IMR-90 (cell line): ENCODE measurements around the gene RPS4Y2. TPM values are rescaled to one million over a fixed set of nuclear protein-coding genes. Genes with fewer than 3 reads are reported as not detected.

ENCODE experiments used
- ATAC-seq: fragments of 200-7000 bp; cut with Tn5 transposase; 2 replicates; pipeline ENCODE4 v1.9.1; 2020; ENCODE audit warnings: low read depth, mild to moderate bottlenecking, moderate library complexity
- BruUV-seq: library from RNA; stranded (reverse); fragments of 400-500 nt; replicated peaks from 2 replicates; lab custom pipeline; 2021; lab: Mats Ljungman, UMichigan
- CTCF ChIA-PET: fragments of 300-600 bp; formaldehyde crosslinking; extraction: SDS; loops from one replicate; lab custom pipeline; 2021; ENCODE audit warnings: antibody characterized with exemption; lab: Yijun Ruan, JAX
- POLR2A ChIA-PET: fragments of 300-600 bp; sonication (Branson Sonifier 250); formaldehyde crosslinking; loops from one replicate; lab custom pipeline; 2022; ENCODE audit warnings: antibody characterized with exemption; ENCODE audit not compliant: unreplicated experiment; lab: Charles Lee
- DNase-seq: peaks from one replicate; pipeline ENCODE4 v3.0.0; 2013
- H2AFZ ChIP-seq: replicated peaks from 2 replicates; pipeline ENCODE3; 2013; ENCODE audit warnings: low read length, mild to moderate bottlenecking; ENCODE audit not compliant: poor library complexity
- H2AK5ac ChIP-seq: 2 replicates; pipeline ENCODE4 v1.6.1; 2013; ENCODE audit warnings: low read depth, low read length, inconsistent platforms
- H2AK9ac ChIP-seq: replicated peaks from 2 replicates; pipeline ENCODE3; 2013; ENCODE audit warnings: mild to moderate bottlenecking, low read depth, low read length, moderate library complexity; ENCODE audit not compliant: poor library complexity
- H2BK120ac ChIP-seq: 2 replicates; pipeline ENCODE4 v1.6.1; 2013; ENCODE audit warnings: low read depth, low read length, inconsistent platforms
- H2BK15ac ChIP-seq: 3 replicates; pipeline ENCODE4 v1.6.1; 2013; ENCODE audit warnings: low read depth, low read length, inconsistent platforms
- H2BK20ac ChIP-seq: 2 replicates; pipeline ENCODE4 v1.6.1; 2013; ENCODE audit warnings: low read depth, mild to moderate bottlenecking, inconsistent platforms, low read length, moderate library complexity
- H2BK5ac ChIP-seq: 2 replicates; pipeline ENCODE4 v1.6.1; 2013; ENCODE audit warnings: mild to moderate bottlenecking, low read depth, low read length, inconsistent platforms; ENCODE audit not compliant: poor library complexity, severe bottlenecking
- H3K14ac ChIP-seq: replicated peaks from 2 replicates; pipeline ENCODE4 v1.6.1; 2013; ENCODE audit warnings: low read depth, low read length, inconsistent platforms
- H3K18ac ChIP-seq: 2 replicates; pipeline ENCODE4 v1.6.1; 2013; ENCODE audit warnings: low read depth, low read length, control low read depth
- H3K23ac ChIP-seq: 2 replicates; pipeline ENCODE4 v1.6.1; 2013; ENCODE audit warnings: low read depth, low read length, inconsistent platforms
- H3K27ac ChIP-seq: 2 replicates; pipeline ENCODE4 v1.5.1; 2013; ENCODE audit warnings: mild to moderate bottlenecking, control low read depth, low read length; ENCODE audit not compliant: insufficient read depth
- H3K27me3 ChIP-seq: 2 replicates; pipeline ENCODE4 v1.6.1; 2013; ENCODE audit warnings: low read length; ENCODE audit not compliant: control insufficient read depth, insufficient read depth
- H3K36me3 ChIP-seq: 2 replicates; pipeline ENCODE4 v1.6.1; 2013; ENCODE audit warnings: low read length, mixed read lengths; ENCODE audit not compliant: control insufficient read depth, insufficient read depth
- H3K4ac ChIP-seq: 2 replicates; pipeline ENCODE4 v1.6.1; 2013; ENCODE audit warnings: low read depth, low read length, inconsistent platforms
- H3K4me1 ChIP-seq: 2 replicates; pipeline ENCODE4 v1.6.1; 2013; ENCODE audit warnings: low read length, mixed read lengths; ENCODE audit not compliant: control insufficient read depth, insufficient read depth
- H3K4me2 ChIP-seq: 2 replicates; pipeline ENCODE4 v1.6.1; 2013; ENCODE audit warnings: low read depth, mild to moderate bottlenecking, control low read depth, low read length, moderate library complexity
- H3K4me3 ChIP-seq: 2 replicates; pipeline ENCODE4 v1.5.1; 2013; ENCODE audit warnings: low read depth, mild to moderate bottlenecking, control low read depth, low read length, moderate library complexity; ENCODE audit not compliant: insufficient read depth
- H3K56ac ChIP-seq: 2 replicates; pipeline ENCODE4 v1.6.1; 2013; ENCODE audit warnings: low read length, inconsistent platforms; ENCODE audit not compliant: insufficient read depth; ENCODE audit errors: extremely low read depth
- H3K79me1 ChIP-seq, 2 experiments: 2 replicates each; pipeline ENCODE4 v1.6.1; 2013; ENCODE audit warnings: low read length in 2 of 2, inconsistent platforms in 1 of 2, low read depth in 1 of 2
- H3K9ac ChIP-seq: 2 replicates; pipeline ENCODE4 v1.6.1; 2013; ENCODE audit warnings: low read depth, low read length, control low read depth
- H3K9me1 ChIP-seq: 2 replicates; pipeline ENCODE4 v1.6.1; 2013; ENCODE audit warnings: low read length, inconsistent platforms; ENCODE audit not compliant: insufficient read depth
- H3K9me3 ChIP-seq: 2 replicates; pipeline ENCODE4 v1.6.1; 2013; ENCODE audit warnings: low read length; ENCODE audit not compliant: control insufficient read depth, insufficient read depth
- H4K20me1 ChIP-seq: 2 replicates; pipeline ENCODE4 v1.6.1; 2013; ENCODE audit warnings: low read length, inconsistent platforms; ENCODE audit not compliant: insufficient read depth
- H4K5ac ChIP-seq: 2 replicates; pipeline ENCODE4 v1.6.1; 2013; ENCODE audit warnings: mild to moderate bottlenecking, low read depth, low read length, control low read depth
- H4K8ac ChIP-seq, 2 experiments: 2 replicates each; pipeline ENCODE4 v1.6.1; 2013; ENCODE audit warnings: low read depth in 2 of 2, low read length in 2 of 2, control low read depth in 1 of 2, inconsistent platforms in 1 of 2
- H4K91ac ChIP-seq: 2 replicates; pipeline ENCODE4 v1.6.1; 2013; ENCODE audit warnings: low read depth, low read length, inconsistent platforms; ENCODE audit not compliant: insufficient read depth
- CHD1 ChIP-seq: IDR thresholded peaks from 2 replicates; pipeline ENCODE4 v1.6.1; 2012; ENCODE audit warnings: low read depth, low read length, improper control_type of control experiment
- FOS ChIP-seq: fragments of 150-350 bp; IDR thresholded peaks from 2 replicates; pipeline ENCODE4 v1.6.1; 2016; ENCODE audit warnings: low read depth, low read length
- MAFK ChIP-seq: IDR thresholded peaks from 2 replicates; pipeline ENCODE4 v1.6.1; 2012; ENCODE audit warnings: low read depth, low read length, improper control_type of control experiment
- MAZ ChIP-seq: IDR thresholded peaks from 2 replicates; pipeline ENCODE4 v1.6.1; 2012; ENCODE audit warnings: low read depth, mild to moderate bottlenecking, low read length, improper control_type of control experiment, moderate library complexity, borderline replicate concordance
- MXI1 ChIP-seq: IDR thresholded peaks from 2 replicates; pipeline ENCODE4 v1.6.1; 2012; ENCODE audit warnings: low read depth, mild to moderate bottlenecking, low read length, moderate library complexity, borderline replicate concordance
- NFE2L2 ChIP-seq: fragments of 150-350 bp; IDR thresholded peaks from 2 replicates; pipeline ENCODE4 v1.6.1; 2016; ENCODE audit warnings: low read depth, mild to moderate bottlenecking, low read length
- POLR2A ChIP-seq: IDR thresholded peaks from 2 replicates; pipeline ENCODE4 v1.6.1; 2012; ENCODE audit warnings: mild to moderate bottlenecking, low read depth, low read length
- RAD21 ChIP-seq: IDR thresholded peaks from 2 replicates; pipeline ENCODE4 v1.6.1; 2012; ENCODE audit warnings: low read length, improper control_type of control experiment
- RCOR1 ChIP-seq: IDR thresholded peaks from 2 replicates; pipeline ENCODE4 v1.6.1; 2012; ENCODE audit warnings: mild to moderate bottlenecking, low read length, improper control_type of control experiment; ENCODE audit not compliant: insufficient replicate concordance
- RFX5 ChIP-seq: IDR thresholded peaks from 2 replicates; pipeline ENCODE4 v1.8.0; 2012; ENCODE audit warnings: low read depth, mild to moderate bottlenecking, low read length, moderate library complexity
- SMC3 ChIP-seq: fragments of 150-350 bp; IDR thresholded peaks from 2 replicates; pipeline ENCODE4 v1.6.1; 2016; ENCODE audit warnings: low read depth, mild to moderate bottlenecking, antibody characterized with exemption, low read length, moderate library complexity
- USF2 ChIP-seq: fragments of 150-350 bp; IDR thresholded peaks from 2 replicates; pipeline ENCODE4 v1.6.1; 2017; ENCODE audit warnings: mild to moderate bottlenecking, antibody characterized with exemption, low read length, low read depth
- WGBS, 2 experiments: methylation state at CpG; one replicate each; pipeline versions ENCODE4 v1.1.5 to v1.1.7; 2013; ENCODE audit warnings: missing lambda C conversion rate in 2 of 2; ENCODE audit not compliant: insufficient read length in 1 of 2; ENCODE audit errors: extremely low coverage in 2 of 2; 5-methylcytosine and 5-hydroxymethylcytosine counted together
- dilution Hi-C: fragments of 300-500 bp; cut with HindIII; formaldehyde crosslinking; loops from one replicate; pipeline ENCODE4 v1.14.3; 2018; ENCODE audit warnings: low sequenced_read_pairs; ENCODE audit not compliant: unreplicated experiment
- in situ Hi-C: fragments of 300-500 bp; cut with MboI; formaldehyde crosslinking; loops from 3 replicates; pipeline ENCODE4 v1.14.3; 2019; ENCODE audit warnings: low sequenced_read_pairs, inconsistent platforms, mixed read lengths
- intact Hi-C: fragments of 100-400 bp; cut with micrococcal nuclease; formaldehyde crosslinking; loops from 2 replicates; pipeline ENCODE4 v1.10.0; 2022
- polyA plus RNA-seq, 3 experiments: library from polyadenylated mRNA; depleted of rRNA; stranded (reverse); fragments of >200 nt; gene quantifications; 2 replicates each; pipeline ENCODE4 v1.2.3, GENCODE V29; 2012; ENCODE audit warnings: low replicate concordance in 1 of 3
- total RNA-seq: library from RNA; depleted of rRNA; stranded (reverse); fragments of >200 nt; gene quantifications from 2 replicates; pipeline ENCODE4 v1.2.3, GENCODE V29; 2012
- TF ChIP-seq, protein P1 (sequence below): conservative IDR thresholded peaks from 2 replicates; pipeline ENCODE4 v1.5.1; 2012; ENCODE audit warnings: mild to moderate bottlenecking, low read depth, low read length, improper control_type of control experiment

RPS4Y2 gene
- total and polyA plus RNA-seq, 2 of the 4 experiments (the other 2 are of a cell fraction): not detected

- H3K56ac ChIP-seq: no peak overlapping the region
- H3K9ac ChIP-seq: no peak overlapping the region
- DNase-seq (no peak), ATAC-seq (no peak)
- H3K4me1 ChIP-seq: no peaks in the 10 kb centered on the region
- no peak overlapping the region for H3K27ac ChIP-seq
- no peaks in the 10 kb centered on the region for H3K27me3 ChIP-seq
- no peak overlapping the region for H4K5ac ChIP-seq
- no peaks in the 10 kb centered on the region for H4K20me1 ChIP-seq
- no peak overlapping the region for H4K8ac ChIP-seq
- BruUV-seq: no TSS peak
- no peak overlapping the region for H3K4me2 ChIP-seq
- dilution Hi-C loops: no loop called here
- H2BK5ac ChIP-seq: no peak overlapping the region
- no CpG with 5 or more reads among the region's 2 CpGs for WGBS, 2 experiments
- no peak overlapping the region for H3K18ac ChIP-seq
- ChIA-PET POLR2A (no interaction called here), CTCF (no interaction called here)
- no peak overlapping the region for H2AFZ ChIP-seq
- H2BK15ac ChIP-seq: no peak overlapping the region
- H3K79me1 ChIP-seq: no peaks in the 10 kb centered on the region
- no peak overlapping the region for H4K91ac ChIP-seq
- in situ Hi-C loops: no loop called here
- no peak overlapping the region for H3K4ac ChIP-seq
- H3K36me3 ChIP-seq: no peaks in the 10 kb centered on the region
- no peaks in the 10 kb centered on the region for H3K9me1 ChIP-seq
- no peak overlapping the region for H3K14ac ChIP-seq
- intact Hi-C loops: no loop called here
- H3K9me3 ChIP-seq: no peaks in the 10 kb centered on the region
- H2AK9ac ChIP-seq: no peak overlapping the region
- no peak overlapping the region for H2AK5ac ChIP-seq
- no peak overlapping the region for H2BK20ac ChIP-seq
- H3K4me3 ChIP-seq: no peak overlapping the region
- no peak overlapping the region for H2BK120ac ChIP-seq
- no peak overlapping the region for H3K23ac ChIP-seq
- TF ChIP-seq RFX5 (no peak), SMC3 (no peak), MAZ (no peak), USF2 (no peak), CHD1 (no peak), RCOR1 (no peak), NFE2L2 (no peak), MXI1 (no peak), FOS (no peak), MAFK (no peak), RAD21 (no peak), POLR2A (no peak)
- TF ChIP-seq, protein P1, sequence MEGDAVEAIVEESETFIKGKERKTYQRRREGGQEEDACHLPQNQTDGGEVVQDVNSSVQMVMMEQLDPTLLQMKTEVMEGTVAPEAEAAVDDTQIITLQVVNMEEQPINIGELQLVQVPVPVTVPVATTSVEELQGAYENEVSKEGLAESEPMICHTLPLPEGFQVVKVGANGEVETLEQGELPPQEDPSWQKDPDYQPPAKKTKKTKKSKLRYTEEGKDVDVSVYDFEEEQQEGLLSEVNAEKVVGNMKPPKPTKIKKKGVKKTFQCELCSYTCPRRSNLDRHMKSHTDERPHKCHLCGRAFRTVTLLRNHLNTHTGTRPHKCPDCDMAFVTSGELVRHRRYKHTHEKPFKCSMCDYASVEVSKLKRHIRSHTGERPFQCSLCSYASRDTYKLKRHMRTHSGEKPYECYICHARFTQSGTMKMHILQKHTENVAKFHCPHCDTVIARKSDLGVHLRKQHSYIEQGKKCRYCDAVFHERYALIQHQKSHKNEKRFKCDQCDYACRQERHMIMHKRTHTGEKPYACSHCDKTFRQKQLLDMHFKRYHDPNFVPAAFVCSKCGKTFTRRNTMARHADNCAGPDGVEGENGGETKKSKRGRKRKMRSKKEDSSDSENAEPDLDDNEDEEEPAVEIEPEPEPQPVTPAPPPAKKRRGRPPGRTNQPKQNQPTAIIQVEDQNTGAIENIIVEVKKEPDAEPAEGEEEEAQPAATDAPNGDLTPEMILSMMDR: no peak
These were observed 9.0 kb upstream of the RPS4Y2 start for GRCh38 chrY:20746919-20747318.
